GM21526 (cell line): ENCODE results near the gene PXDC1.
"Not testable (repeated sequence)": the region's sequence is repeated elsewhere in the genome, so short reads cannot be mapped to it uniquely, and the experiment has no call there.

Experiments
- ATAC-seq: cut with Tn5 transposase; IDR thresholded peaks from one replicate; pipeline ENCODE4 v1.9.1; 2021; ENCODE audit warnings: moderate library complexity; ENCODE audit not compliant: unreplicated experiment, low FRiP score

PXDC1 gene

DNA sequence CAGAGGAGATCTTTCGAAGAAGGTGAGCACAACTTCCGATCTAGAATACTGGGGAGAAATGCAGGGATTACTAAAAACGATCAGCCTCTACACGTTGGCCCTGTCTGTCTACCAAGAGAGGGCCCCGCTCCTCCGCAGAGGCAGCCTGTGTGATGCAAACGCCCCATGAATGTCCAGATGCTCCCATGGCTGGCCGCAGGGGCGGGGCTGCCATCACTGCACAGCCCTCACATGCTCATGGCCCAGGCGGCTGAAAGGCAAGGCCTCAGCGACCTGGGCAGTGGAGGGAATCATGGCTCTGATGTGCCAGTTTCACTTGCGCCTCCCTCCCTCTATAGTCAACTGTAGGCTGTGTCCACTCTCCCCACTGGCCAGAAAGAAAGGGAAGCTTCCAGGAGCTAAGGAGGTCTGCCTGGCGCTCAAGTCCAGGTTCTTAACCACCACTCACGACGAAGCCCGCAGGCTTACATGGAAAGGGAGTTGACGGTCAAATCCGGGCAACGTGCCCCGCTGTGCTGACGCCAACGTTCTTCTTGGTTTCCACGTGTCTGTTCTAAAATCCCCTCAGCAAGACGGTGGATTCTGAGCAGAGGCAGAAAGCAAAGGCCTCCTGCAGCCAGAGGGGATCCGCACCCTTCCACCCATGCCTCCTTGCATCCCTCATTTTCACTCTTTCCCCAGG is 14.2 kb downstream of the PXDC1 start:
- no peak for ATAC-seq

DNA sequence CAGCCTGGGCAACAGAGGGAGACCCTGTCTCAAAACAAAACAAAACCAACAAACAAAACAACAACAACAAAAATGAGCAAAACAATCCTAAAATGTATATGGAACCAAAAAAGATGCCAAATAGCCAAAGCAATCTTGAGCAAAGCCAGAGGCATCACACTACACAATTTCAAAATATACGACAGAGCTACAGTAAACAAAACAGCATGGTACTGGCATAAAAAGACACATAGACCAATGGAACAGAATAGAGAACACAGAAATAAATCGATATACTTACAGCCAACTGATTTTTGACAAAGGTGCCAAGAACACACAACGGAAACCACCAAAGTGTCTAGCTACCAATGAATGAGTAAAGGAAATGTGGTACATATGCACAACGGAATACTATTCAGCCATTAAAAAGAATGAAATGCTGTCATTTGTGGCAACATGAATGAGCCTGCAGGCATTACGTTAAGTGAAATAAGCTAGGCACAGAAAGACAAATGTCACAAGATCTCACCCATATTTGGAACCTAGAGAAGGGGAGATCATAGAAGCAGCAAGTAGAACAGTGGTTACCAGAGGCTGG is 16.4 kb downstream of the PXDC1 start:
- no peak for ATAC-seq

DNA sequence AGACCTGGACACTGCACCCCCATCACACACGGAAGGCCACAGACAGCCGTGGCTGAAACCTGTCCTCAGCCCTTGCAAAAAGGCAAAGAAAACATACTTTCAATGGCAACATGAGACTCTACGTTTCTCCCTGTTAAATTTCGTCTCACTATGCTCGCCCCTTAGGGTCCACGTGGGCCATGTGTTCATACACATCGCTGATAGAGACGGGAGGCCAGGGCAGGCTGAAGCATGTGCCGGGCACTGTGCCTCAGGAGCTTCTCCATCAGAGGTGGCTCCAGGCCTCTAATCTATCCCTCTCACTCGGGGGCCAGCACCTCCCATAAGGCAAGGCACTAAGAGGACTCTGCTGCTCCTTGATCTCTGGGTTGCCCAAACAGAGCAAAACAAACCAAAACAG is 17.5 kb downstream of the PXDC1 start:
- ATAC-seq, result no peak

DNA sequence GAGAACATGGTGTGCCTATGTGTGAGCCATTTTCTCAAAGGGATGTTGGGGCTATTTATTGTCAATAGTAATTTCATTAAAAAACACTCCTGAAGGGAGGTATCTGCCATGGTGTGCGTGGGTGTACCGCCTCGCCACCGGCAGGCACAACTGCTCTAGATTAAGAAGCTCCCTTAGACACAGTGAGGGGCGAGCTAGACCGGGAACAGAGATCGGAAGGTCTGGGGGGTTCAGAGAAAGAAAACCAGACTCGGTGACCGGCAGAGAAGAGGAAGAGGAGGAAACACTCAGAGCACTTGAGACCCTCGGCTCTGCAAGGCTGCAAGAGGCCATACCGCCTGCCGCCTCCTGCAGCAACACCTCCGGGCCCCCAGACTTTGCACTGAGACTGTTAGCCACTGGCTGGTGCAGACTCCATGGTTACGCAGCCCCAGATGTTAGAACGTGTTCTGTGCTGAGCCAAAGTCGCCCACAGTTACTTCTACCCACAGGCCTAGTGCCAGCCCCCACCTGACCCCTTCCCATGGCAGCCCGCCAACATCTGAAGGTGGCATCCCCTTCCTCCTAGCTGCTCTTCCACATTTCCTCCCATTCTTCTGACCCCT is 18.1 kb downstream of the PXDC1 start:
- no peak for ATAC-seq

DNA sequence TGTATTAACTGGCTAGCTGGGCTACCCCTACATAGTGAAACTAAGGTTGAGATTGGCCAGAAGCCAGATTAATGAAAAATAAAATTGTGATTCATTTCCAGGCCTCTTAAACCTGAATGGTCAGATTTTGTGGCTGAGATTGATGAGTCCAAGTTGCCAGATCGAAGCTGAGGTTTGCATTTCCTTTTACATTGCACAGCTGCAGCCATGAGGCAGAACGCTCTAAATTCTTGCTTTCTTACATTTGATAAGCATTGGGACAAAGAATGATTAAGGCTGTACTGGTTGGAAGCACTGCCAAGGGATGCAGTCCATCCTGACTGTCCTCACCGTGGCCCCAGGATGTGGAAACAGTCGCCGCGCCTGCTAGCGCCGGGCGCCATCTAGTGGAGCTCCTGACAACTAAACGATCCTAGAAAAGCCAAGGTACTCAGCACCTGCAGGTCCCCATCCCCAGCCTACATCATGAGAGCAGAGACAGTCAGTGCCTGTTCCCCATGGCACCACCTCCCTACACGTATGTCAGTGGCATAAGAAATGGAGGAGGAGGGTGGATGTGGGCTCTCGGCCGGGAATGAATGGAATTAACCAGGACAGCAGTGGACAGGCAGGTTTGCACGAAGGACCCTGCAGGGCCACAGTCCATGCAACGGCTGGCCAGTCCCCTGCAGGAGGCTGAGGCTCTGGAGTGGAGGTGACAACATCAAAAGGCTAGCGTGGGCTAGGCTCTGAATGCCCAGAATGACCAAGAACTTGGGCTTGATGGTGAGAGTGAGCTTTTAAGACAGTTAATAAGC is 19.0 kb downstream of the PXDC1 start:
- ATAC-seq, result no peak

DNA sequence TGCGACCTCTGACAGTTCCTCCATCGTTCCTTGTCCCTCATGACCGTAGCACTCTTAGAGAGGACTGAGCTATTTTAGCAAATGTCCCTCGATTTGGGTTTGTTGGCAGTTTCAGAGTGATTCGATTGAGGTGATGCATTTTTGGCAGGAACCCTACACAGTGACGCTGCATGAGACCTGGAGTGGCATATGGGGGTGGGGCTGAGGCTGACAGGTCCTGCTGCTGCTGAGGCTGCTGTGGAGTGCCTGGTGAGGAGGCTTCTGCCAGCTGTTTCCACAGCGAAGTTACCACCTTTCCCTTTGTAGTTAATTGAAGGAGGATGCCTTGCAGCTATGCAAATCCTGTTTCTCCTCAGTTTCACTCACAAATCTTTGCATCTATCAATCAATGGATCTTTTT is 19.8 kb downstream of the PXDC1 start:
- no peak for ATAC-seq

DNA sequence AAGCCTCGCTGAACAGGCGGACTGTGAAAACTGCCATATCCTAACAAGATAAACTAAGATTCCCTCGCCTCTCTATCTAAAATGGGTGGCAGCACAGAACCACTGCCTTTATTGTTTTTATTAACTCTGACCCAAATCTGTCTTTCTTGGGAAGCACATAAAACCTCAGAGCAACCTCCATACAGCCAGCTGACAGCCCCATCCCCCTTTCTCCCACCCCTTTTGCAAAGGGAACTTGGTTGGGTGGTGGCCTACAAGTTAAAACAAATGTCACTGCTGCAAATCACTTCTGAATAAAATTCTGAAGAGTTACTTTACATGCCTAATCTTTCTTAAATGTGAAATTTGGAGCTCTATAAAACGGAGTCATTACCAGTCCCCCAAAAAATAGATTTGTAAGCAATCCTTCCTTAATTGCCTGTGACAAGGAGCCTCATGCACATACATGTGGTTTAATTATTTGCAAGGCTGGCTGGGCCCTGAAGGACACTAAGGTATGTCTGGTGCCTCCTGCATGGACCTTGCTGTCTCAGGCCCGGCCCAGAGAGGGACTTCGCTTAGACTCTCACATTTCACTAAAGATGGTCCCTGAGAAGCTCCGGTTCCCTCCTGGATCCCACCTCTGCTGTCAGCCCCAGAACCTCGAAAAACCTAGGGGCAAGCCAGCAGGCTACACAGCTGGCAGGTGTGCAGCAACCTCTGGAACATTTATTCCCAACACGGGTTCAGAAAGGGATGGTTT is 21.7 kb downstream of the PXDC1 start:
- ATAC-seq, result no peak

DNA sequence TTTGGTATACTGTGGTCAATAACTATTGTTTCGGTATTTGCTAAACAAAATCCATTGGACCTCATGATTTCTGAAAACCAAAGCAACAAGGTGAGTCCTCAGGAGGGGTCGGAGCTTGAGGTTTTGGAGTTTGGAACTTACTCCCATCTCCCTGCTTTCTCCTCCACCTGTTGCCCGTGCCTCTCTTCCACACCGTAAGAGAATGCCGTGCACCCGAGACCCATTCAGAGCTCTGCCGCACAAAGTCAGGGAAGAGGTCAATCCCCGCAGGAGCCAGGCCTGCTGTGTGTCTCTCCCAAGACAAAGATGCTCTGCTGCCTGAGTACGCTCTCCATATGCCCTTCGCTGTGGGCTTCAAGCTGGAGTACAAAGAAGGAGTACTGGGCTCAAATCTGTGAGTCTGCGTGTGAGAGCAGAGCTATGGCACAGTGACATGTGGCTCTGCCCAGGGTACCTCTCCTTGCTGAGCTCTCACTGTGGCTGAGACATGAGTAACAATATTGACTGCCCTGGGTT is 23.9 kb downstream of the PXDC1 start:
- ATAC-seq, result no peak

DNA sequence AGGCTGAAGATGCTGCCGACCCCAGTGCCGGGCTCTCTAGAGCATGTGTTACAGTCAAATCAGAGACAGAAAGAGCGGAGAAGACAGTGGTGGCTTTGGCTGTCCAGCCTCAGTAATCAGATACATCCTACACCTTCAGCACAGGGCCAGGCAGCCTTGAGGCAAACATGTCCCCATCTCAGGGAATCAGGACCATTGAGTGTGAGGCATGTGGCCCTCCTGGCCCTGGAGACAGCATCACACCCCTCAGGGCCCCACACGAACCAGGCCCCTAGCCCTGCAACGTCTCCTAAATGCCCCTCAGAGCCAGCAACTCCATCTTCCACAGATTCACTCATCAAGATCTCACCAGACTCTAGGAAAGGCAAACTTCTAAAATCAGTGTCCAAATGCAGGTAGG is 24.5 kb downstream of the PXDC1 start:
- no peak for ATAC-seq

DNA sequence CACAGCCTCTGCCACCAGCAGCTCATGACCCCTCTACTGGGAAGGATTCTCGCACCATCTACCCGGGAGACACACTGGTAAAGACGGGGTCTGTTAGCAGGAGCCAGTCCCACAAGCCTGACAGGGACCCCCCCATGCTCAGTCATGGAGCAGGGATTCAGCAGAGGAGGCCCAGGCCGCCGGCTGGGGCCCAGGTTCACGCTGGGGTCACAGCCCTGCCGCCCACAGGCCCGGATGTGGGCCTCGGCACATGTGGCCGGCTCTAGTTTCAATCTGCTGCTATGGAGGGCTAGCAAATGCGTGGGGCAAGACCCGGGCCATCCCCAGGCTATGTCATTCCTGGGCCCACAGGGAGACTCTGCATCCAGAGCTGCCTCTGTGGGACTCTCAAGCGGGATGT is 25.1 kb downstream of the PXDC1 start:
- ATAC-seq, result no peak

DNA sequence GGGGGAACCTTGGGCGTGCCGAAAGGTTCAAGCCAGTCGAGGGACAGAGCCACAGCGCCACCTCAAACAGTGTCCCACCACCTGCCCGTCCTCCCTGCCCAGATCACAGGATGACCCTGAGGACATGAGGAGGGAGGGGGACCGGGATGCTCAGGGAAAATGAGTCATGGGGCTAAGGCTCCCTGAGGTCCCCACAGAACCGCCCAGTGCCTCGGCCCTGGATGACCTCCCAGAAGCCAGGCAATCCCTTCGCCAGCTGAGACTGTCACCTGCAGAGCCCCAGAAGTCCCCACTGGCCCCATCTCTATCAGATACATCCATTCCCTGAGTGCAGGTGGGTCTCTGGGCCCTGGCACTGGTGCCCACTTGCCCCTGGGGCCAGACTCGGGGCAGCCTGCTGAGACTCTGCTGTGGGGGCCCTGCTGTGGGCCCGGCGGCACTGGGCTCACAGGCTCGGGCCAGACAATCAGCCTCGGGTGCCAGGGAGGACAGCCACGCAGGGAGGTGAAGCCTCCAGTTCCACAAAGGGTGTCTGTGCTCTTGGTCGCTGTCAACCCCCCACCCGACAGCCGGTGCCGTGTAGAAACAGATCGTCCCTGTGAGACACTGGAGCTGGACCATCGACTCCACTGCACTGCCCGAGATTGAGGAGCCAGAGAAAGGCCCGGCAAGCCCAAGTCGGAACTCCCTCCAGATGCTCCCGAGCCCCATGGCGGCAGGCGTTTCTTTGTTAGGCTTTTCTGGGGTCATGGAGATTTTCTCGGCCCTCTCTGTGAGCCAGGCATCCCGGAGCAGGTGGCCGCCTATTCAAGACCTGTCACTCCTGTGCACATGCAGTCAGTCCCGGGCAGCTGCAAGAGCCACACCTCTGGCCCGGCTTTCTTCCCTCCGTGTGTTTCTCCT is 26.1 kb downstream of the PXDC1 start:
- no peak for ATAC-seq

DNA sequence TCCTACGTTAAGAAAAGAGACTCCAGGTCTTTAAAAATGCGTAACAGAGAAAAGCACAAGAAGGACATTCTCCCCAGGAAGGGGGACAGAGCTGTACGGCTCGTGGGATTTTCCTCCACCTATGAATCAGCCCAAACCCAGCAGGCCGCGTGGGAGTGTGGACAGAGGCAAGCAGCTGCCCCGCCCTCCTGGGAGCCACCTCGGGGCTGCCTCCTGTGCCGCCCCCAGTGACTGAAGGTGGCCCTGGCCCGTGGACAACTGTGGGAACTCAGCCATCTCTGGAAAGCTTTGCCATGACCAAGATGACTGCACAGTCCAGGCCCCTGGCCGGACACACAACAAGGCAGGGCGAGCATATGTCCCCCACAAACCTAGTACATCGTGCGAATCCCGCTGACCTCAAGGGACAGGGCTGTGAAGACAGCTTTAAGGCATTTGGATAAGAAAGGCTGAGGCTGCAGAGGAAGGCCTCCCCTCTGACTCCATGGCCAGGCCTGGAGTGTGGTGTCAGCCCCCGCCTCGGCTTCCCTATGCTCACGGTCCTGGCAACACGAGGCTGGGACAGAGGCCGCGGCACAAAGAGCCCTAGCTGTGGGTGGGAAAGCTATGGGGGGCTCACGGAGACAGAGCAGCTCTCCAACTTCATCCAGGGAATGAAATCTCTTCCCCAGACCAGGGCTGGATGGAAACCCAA is 26.9 kb downstream of the PXDC1 start:
- ATAC-seq, result no peak

DNA sequence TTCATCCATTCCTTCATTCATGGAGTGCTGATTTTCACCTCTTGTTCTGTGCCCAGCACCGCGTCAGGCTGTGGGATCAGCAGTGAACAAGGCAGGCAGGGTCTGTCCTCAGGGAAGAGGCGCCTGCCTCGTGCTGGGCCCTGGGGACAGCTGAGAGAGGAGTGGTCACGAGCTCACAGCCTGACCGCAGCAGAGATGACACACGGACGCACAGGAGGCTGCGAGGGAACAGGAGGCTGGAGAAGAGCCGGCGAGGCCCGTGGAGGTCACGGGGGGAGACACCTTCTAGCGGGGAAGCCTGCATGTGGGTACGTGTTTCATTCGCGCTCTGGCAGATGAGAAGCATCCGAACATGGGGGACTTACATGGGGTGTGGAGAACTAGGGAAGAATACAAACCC is 27.5 kb downstream of the PXDC1 start:
- ATAC-seq, result no peak

DNA sequence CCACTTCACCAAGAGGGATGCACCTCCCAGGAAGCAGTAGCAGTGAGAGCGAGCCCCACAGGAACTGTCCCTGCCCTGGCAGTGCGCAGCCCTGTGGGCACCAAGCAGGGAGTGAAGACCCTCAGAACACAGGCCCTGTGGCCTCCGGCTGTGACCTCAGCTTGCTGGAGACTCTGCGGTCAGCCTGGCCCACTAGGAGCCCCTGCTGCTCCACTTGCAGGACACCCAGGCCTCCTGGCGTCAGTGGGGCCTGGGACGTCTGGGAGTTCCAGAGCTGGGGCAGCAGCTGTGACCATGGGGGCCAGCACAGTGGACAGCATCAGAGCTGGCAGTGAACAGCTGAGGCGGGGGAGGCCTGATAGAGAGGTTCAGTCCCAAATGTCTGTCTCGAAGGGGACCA is 28.3 kb downstream of the PXDC1 start:
- ATAC-seq, result no peak

DNA sequence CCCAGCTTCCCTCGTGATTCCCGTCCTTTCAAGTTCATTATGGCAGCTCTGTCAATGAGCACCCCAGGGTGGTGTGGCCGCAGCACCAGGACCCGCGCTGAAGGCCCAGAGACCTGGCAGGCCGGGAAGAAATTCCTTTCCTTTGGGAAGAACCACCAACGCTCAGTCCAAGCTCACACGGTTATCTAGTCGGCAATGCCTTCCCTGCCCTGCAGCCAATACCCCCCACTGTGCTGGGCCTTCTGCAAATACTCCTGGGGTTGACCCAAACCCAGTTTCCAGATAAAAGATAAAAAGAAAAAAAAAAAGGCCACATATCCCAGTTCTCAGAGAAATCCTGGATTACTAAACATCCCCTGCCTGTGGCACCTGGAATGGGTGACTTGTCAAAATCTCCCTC is 28.7 kb downstream of the PXDC1 start:
- ATAC-seq, result no peak

DNA sequence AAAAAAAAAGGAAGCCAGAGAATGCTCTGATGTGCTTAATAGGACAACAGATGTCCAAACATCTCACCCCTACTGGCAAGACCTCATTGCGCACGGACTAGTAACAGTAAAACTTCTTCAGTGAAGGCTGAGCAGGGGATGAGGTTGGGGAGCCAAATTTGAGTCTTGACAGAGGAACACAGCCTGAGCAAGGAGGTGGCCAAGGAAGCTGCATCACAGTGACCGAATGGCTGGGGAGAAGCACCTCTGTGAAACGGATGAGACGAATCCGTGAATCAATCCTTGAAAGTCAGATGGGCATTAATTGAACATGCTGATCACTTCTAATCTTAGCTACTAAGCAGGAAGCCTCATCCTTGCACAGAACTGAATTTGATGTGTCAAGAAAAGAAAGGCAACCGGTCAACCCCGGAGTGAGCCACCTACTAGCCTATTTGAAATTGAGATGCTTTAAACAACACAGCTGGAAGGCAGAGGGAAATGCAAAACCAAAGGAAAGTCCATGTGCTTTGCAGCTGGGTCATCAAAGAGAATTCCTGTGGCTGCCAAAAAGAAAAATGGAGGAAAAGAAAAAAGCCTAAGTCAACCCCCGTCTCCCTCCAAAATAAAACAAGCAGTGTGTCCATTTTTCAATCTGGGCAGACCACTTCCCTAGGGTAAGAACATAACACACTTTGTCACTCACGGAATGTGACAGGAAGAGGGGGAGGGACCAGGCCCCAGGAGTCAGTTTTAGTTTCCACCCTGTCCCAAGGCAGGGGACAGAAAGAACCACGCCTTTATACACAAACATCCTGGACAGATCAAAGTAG is 29.5 kb downstream of the PXDC1 start:
- ATAC-seq, result no peak

DNA sequence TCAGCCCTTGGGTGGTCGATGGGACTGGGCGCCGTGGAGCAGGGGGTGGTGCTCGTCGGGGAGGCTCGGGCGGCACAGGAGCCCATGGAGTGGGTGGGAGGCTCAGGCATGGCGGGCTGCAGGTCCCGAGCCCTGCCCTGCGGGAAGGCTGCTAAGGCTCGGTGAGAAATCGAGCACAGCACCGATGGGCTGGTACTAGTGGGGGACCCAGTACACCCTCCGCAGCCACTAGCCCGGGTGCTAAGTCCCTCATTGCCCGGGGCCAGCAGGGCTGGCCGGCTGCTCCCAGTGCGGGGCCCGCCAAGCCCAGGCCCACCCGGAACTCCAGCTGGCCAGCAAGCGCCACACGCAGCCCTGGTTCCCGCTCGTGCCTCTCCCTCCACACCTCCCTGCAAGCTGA is 30.7 kb downstream of the PXDC1 start:
- ATAC-seq, result not testable (repeated sequence)
